Loucy (cell line): Measurements from ENCODE around the gene POU5F2.

Experiments used
- EZH2phosphoT487 ChIP-seq: fragments of 200-600 bp; IDR thresholded peaks from 2 replicates; pipeline ENCODE4 v1.6.1; 2018; ENCODE audit warnings: antibody characterized with exemption, mild to moderate bottlenecking, moderate library complexity, borderline replicate concordance
- TF ChIP-seq, protein P1 (sequence below): fragments of 200-600 bp; sonication (generic); conservative IDR thresholded peaks from 2 replicates; pipeline ENCODE4 v1.5.1; 2014; ENCODE audit warnings: mild to moderate bottlenecking, antibody characterized with exemption, low read length

GRCh38 chr5:93731987-93732386 lies 9.4 kb downstream of the POU5F2 start:
- TF ChIP-seq, protein P1, sequence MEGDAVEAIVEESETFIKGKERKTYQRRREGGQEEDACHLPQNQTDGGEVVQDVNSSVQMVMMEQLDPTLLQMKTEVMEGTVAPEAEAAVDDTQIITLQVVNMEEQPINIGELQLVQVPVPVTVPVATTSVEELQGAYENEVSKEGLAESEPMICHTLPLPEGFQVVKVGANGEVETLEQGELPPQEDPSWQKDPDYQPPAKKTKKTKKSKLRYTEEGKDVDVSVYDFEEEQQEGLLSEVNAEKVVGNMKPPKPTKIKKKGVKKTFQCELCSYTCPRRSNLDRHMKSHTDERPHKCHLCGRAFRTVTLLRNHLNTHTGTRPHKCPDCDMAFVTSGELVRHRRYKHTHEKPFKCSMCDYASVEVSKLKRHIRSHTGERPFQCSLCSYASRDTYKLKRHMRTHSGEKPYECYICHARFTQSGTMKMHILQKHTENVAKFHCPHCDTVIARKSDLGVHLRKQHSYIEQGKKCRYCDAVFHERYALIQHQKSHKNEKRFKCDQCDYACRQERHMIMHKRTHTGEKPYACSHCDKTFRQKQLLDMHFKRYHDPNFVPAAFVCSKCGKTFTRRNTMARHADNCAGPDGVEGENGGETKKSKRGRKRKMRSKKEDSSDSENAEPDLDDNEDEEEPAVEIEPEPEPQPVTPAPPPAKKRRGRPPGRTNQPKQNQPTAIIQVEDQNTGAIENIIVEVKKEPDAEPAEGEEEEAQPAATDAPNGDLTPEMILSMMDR, result no peak
- no peak for TF ChIP-seq EZH2phosphoT487
